Measurements from ENCODE around the gene ARFGEF2. TPM values are rescaled to one million over a fixed set of nuclear protein-coding genes. Genes with fewer than 3 reads are reported as not detected.
A peak's percentile ranks its signal among the peaks of the same experiment; 100 is the strongest.

ARFGEF2 gene
- total RNA-seq, 1 donor from 2014 or later = 32.5 TPM

DNA sequence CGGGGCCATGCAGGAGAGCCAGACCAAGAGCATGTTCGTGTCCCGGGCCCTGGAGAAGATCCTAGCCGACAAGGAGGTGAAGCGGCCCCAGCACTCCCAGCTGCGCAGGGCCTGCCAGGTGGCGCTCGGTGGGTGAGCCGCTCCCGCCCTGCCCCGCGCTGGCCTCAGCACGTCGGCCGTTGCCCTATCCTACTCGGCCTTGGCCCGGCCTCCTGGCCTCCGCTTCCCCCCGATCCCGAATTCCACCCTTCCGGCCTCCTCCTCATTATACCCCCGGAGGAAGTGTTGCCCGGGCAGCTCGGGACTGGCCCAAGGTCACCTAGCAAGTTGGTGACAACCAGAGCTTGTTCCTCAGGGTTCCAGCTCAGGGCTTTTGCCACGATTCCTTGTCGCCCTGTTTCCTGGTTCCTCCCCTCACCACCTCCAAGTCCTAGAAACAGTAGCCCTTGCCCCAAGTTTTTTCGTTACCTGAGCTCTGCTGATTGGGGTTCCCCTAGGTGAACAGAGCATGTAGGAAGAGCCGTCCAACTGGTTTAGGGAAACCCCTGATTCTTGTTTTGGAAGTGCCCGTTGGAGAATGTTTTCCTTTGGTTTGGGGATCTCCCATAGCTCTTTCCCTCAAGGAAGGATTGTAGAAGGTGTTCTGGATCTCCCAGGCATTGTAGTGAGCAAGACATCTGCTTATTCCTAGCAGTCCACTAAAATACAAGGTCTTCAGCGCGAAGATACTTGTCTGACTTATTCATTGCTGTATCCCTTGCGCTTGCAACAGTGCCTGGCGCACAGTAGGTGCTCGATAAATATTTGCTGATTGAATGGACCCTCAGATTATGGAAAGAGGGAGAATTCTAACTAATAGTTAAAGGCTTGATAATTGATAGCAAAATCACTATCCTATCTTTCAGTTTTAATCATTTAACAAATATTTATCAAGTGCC is 641 bp downstream of the ARFGEF2 start:
- TF ChIP-seq CTCF (IDR thresholded peaks at IDR 0.05) = no peak
- Mint-ChIP-seq H3K36me3 (ENCODE audit: unreplicated experiment) (no peaks in the 10 kb centered on the region), H3K27ac (ENCODE audit: unreplicated experiment) (peak overlapping the region; percentile 95), H3K4me1 (ENCODE audit: unreplicated experiment) (peaks cover 39% of the 10 kb centered on the region), H3K27me3 (ENCODE audit: unreplicated experiment) (peaks cover 5% of the 10 kb centered on the region), H3K4me3 (ENCODE audit: unreplicated experiment) (peak overlapping the region; percentile 84), H3K9me3 (ENCODE audit: unreplicated experiment) (no peaks in the 10 kb centered on the region)
- no peak for DNase-seq (ENCODE audit: extremely low spot score, unreplicated experiment)

DNA sequence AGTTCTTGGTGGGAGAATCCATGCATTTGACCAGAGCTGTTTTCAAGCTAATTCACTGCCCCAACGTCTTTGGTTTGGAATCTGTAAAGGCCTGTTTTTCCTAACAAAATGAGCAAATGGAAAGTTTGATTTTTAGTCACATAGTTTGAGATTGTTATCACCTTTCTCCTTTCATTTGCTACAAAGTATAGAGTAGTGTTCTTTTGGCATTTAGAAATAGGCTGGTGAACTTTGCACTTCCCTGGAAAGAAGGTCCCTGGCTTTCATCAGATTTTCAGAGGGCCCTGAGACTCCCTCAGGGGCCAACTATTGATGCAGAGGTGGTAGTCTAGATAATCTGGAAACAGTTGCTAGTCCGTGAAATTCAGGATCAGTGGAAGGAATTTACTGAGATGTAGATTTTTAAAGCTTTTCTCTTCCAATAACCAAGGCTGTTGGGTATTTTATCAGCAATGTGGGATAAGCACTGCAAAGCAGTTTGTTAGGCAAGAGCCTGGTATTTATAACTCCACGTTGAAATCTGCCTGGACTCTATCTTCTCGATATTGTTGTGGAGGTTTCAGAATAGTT is 1.7 kb downstream of the ARFGEF2 start:
- peaks cover 2% of the 10 kb centered on the region for H3K27me3 Mint-ChIP-seq (ENCODE audit: unreplicated experiment)
- no peaks in the 10 kb centered on the region for H3K9me3 Mint-ChIP-seq (ENCODE audit: unreplicated experiment)
- no peak overlapping the region for H3K27ac Mint-ChIP-seq (ENCODE audit: unreplicated experiment)
- TF ChIP-seq CTCF (IDR thresholded peaks at IDR 0.05) = no peak
- DNase-seq (ENCODE audit: extremely low spot score, unreplicated experiment) = no peak
- H3K4me3 Mint-ChIP-seq (ENCODE audit: unreplicated experiment) = peak overlapping the region; percentile 44
- peaks cover 44% of the 10 kb centered on the region for H3K4me1 Mint-ChIP-seq (ENCODE audit: unreplicated experiment)
- H3K36me3 Mint-ChIP-seq (ENCODE audit: unreplicated experiment) = no peaks in the 10 kb centered on the region

DNA sequence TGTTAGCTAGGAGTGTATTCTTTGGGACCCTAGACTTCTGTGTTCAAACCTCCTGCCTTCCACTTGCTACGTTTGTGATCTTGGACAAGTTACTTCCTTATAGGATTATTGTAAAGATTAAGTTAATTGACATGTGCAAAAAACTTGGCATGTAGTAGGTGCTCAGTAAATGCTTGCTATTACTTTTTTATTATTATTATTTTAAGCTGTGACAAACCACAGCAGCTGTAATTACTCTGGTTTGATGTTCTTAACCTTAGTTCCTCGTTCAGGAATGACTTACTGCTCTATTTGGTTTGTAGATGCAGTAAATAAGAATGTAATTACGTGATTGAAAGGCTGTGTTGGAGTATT is 3.2 kb downstream of the ARFGEF2 start:
- H3K9me3 Mint-ChIP-seq (ENCODE audit: unreplicated experiment) = no peaks in the 10 kb centered on the region
- H3K27ac Mint-ChIP-seq (ENCODE audit: unreplicated experiment) = no peak overlapping the region
- H3K36me3 Mint-ChIP-seq (ENCODE audit: unreplicated experiment) = no peaks in the 10 kb centered on the region
- no peak for TF ChIP-seq CTCF (IDR thresholded peaks at IDR 0.05)
- H3K4me1 Mint-ChIP-seq (ENCODE audit: unreplicated experiment) = peaks cover 44% of the 10 kb centered on the region
- no peaks in the 10 kb centered on the region for H3K27me3 Mint-ChIP-seq (ENCODE audit: unreplicated experiment)
- no peak for DNase-seq (ENCODE audit: extremely low spot score, unreplicated experiment)
- no peak overlapping the region for H3K4me3 Mint-ChIP-seq (ENCODE audit: unreplicated experiment)

- no peak for DNase-seq (ENCODE audit: extremely low spot score, unreplicated experiment)
- Mint-ChIP-seq H3K9me3 (ENCODE audit: unreplicated experiment) (no peaks in the 10 kb centered on the region), H3K36me3 (ENCODE audit: unreplicated experiment) (no peaks in the 10 kb centered on the region), H3K4me3 (ENCODE audit: unreplicated experiment) (no peak overlapping the region), H3K27ac (ENCODE audit: unreplicated experiment) (no peak overlapping the region), H3K4me1 (ENCODE audit: unreplicated experiment) (peaks cover 34% of the 10 kb centered on the region), H3K27me3 (ENCODE audit: unreplicated experiment) (no peaks in the 10 kb centered on the region)
- no peak for TF ChIP-seq CTCF (IDR thresholded peaks at IDR 0.05)
Observed at GRCh38 chr20:48926267-48926666, 4.8 kb downstream of the ARFGEF2 start.

- TF ChIP-seq CTCF (IDR thresholded peaks at IDR 0.05) = no peak
- Mint-ChIP-seq H3K27me3 (ENCODE audit: unreplicated experiment) (no peaks in the 10 kb centered on the region), H3K27ac (ENCODE audit: unreplicated experiment) (peak overlapping the region; percentile 73), H3K4me1 (ENCODE audit: unreplicated experiment) (peaks cover 34% of the 10 kb centered on the region), H3K36me3 (ENCODE audit: unreplicated experiment) (no peaks in the 10 kb centered on the region), H3K9me3 (ENCODE audit: unreplicated experiment) (no peaks in the 10 kb centered on the region), H3K4me3 (ENCODE audit: unreplicated experiment) (no peak overlapping the region)
- no peak for DNase-seq (ENCODE audit: extremely low spot score, unreplicated experiment)
Observed at GRCh38 chr20:48926821-48927220, 5.3 kb downstream of the ARFGEF2 start.

Measured in osteocyte (in vitro differentiated cells).